ENCODE measurements around the gene NKX2-2. TPM values are rescaled to one million over a fixed set of nuclear protein-coding genes. Genes with fewer than 3 reads are reported as not detected.

The NKX2-2 gene
- polyA plus RNA-seq, 1 experiment, result not detected

DNA sequence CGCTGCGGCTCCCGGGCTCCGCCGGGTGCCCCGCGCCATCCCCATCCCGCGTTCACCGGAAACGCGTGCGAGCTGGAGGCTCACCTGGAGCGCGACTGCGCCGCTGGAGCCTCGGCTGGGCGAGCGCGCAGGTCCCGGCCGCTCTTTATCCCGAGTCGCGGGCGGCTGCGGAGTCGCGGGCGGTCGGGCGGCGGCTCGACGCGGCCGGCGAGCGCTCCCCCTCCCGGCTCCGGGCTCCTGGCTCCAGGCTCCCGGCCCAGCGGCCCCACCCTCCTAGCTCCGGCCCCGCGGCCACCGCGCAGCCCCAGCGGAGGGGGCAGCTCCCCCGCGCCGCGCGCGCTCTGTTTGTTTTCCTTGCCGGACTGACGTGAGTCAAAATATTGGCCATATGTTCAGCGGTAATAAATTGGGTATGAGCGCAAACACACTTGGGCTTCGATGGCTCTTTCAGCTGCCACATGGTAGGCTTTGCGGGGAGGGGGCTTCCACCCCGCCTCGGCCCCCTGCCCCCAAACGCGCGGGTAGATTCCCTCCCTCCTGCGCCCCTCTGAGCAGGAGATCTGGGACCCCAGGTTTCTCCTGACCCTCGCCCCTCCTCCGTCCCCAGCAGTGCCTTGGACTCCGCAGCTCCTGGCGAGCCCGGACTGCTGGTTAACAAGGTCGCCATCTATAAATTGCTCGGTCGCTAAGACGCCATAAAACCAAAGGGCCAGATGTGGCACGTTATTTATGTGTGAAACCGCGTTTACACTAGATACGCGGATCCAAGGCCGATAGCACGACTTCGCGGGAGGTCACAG, 8.8 kb upstream of the NKX2-2 start:
- TF ChIP-seq, protein P1, sequence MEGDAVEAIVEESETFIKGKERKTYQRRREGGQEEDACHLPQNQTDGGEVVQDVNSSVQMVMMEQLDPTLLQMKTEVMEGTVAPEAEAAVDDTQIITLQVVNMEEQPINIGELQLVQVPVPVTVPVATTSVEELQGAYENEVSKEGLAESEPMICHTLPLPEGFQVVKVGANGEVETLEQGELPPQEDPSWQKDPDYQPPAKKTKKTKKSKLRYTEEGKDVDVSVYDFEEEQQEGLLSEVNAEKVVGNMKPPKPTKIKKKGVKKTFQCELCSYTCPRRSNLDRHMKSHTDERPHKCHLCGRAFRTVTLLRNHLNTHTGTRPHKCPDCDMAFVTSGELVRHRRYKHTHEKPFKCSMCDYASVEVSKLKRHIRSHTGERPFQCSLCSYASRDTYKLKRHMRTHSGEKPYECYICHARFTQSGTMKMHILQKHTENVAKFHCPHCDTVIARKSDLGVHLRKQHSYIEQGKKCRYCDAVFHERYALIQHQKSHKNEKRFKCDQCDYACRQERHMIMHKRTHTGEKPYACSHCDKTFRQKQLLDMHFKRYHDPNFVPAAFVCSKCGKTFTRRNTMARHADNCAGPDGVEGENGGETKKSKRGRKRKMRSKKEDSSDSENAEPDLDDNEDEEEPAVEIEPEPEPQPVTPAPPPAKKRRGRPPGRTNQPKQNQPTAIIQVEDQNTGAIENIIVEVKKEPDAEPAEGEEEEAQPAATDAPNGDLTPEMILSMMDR (IDR thresholded peaks at IDR 0.05; ENCODE audit: insufficient read depth, low read depth, low read length), result no peak
- H3K36me3 ChIP-seq (ENCODE audit: control insufficient read depth, insufficient read depth, low read length), result no peaks in the 10 kb centered on the region
- no peak for DNase-seq (ENCODE audit: low read depth)
- CTCF ChIA-PET, result no interaction called here
- no peak overlapping the region for H3K4me3 ChIP-seq (ENCODE audit: low read depth, low read length)
- POLR2A ChIA-PET, result no interaction called here
- H3K27me3 ChIP-seq (ENCODE audit: control insufficient read depth, insufficient read depth, low read length), result peaks cover 53% of the 10 kb centered on the region

DNA sequence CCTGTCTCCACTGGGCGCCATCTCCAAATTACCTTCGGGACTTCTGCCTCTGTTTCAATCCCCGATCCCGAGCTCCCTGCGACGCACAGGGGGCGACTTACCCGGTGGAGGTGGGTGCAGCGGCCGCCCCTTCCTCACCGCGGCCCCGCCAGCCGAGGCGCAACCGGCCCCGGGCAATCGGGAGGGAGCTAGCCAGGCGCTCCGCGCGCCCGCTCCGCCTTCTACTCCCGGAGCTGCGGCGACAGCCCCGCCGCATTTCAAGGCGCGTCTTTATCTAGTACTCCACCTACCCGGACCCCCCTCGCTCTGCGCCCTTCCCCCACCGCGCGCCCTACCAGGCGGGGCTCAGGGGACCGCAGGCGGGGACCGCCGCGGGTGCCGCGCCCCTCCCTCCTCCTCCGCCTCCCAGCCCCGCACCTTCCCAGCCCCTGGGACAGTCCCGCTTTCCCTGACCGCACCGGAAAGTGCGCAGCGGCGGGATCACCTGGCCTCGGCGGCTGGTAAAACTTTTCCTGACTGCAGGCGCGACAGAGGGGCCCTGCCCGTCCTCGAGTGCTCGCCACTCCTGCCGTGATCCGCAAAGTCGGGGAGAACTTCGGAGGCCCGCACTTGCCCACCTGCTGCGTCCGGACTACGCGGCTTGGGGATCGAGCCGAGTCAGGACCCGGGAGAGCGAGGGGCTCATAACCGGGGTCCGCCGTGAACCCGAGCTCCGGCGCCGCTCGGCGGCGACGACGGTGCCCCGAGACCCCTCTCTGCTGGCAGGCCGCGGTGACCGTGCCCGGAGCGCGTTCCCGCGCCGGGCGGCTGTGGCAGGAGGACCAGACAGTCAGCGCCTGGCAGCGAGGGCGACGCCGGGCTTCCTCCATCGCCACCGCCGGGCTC, 8.0 kb upstream of the NKX2-2 start:
- ChIA-PET POLR2A (no interaction called here), CTCF (interaction anchor here (0.6 to 1.2 kb wide), 2 partner anchors 17 to 661 kb away, joined by 3 to 4 read pairs; no protein-coding TSS in a partner anchor)
- no peak overlapping the region for H3K4me3 ChIP-seq (ENCODE audit: low read depth, low read length)
- no peaks in the 10 kb centered on the region for H3K36me3 ChIP-seq (ENCODE audit: control insufficient read depth, insufficient read depth, low read length)
- TF ChIP-seq, protein P1 (IDR thresholded peaks at IDR 0.05; ENCODE audit: insufficient read depth, low read depth, low read length), result no peak
- no peak for DNase-seq (ENCODE audit: low read depth)
- peaks cover 60% of the 10 kb centered on the region for H3K27me3 ChIP-seq (ENCODE audit: control insufficient read depth, insufficient read depth, low read length)

DNA sequence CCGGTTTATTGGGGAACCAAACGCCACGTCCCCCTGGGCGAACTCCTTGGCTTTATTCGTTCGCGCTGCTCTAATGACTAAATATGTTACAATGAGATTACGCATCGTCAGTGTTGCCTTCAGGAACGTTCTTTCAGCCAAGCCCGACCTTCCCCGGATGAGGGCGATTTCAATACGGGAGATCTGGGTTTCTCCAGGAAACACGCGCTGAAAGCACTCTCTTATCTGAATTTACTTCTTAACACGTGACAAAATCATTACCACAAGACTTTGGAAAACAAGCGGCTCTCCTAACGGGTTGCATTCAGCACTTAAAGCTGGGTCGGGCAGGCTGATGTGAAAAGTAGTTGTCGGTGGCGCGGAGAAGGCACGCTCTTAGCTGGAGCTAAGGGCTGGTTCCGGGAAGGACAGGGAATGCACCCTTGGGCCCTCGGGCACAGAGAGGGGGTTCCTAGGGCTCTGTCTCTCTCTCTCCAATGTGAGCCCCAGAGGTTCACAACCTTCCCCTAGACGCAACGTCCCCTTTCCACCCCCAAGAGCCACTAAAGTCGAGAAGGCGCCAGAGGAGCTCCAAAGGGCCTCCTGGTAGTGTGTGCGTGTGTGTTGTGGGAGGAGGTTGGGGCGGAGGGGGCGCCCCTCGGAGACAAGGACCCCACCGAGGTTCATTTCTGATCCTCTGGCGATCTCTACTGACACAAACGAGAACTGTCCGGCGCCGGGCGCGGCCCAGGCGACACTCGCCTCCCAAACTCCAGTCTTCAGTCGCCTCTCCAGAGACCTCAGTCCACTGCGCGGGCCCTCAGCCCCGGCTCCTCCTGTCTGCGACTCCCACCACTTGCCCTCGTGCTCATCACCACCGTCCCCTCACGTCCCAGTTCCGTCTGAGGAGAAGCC, 7.1 kb upstream of the NKX2-2 start:
- peaks cover 66% of the 10 kb centered on the region for H3K27me3 ChIP-seq (ENCODE audit: control insufficient read depth, insufficient read depth, low read length)
- no peak for DNase-seq (ENCODE audit: low read depth)
- no peak overlapping the region for H3K4me3 ChIP-seq (ENCODE audit: low read depth, low read length)
- POLR2A ChIA-PET, result no interaction called here
- H3K36me3 ChIP-seq (ENCODE audit: control insufficient read depth, insufficient read depth, low read length), result no peaks in the 10 kb centered on the region
- CTCF ChIA-PET, result interaction anchor here (0.5 to 1.2 kb wide), 3 partner anchors 16 to 660 kb away, joined by 3 to 4 read pairs (median 4); no protein-coding TSS in a partner anchor
- TF ChIP-seq, protein P1 (IDR thresholded peaks at IDR 0.05; ENCODE audit: insufficient read depth, low read depth, low read length), result no peak

DNA sequence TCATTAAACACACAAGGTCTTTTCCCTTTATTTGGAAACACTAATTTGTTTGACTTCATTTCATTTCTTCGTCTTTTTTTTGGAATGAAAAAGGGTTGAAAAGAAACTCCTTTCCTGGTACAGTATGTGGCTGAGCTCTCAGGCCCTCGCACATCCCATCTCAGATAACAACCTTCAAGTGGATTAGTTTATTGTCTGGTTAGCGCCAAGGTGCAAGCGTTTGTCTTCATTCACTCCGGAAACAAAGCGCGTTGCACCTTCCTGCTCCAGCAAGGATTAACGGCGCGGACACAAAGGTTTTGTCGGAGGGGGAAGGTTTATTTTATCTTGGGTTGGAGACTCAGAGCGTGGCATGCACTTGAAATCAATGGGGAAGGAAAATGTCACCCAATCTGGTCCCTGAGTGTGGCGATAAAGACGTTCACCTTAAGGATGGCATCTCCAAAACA, 5.3 kb upstream of the NKX2-2 start:
- TF ChIP-seq, protein P1 (IDR thresholded peaks at IDR 0.05; ENCODE audit: insufficient read depth, low read depth, low read length), result no peak
- Histone ChIP-seq H3K27me3 (ENCODE audit: control insufficient read depth, insufficient read depth, low read length) (peaks cover 73% of the 10 kb centered on the region), H3K36me3 (ENCODE audit: control insufficient read depth, insufficient read depth, low read length) (no peaks in the 10 kb centered on the region), H3K4me3 (ENCODE audit: low read depth, low read length) (no peak overlapping the region)
- POLR2A ChIA-PET, result no interaction called here
- no peak for DNase-seq (ENCODE audit: low read depth)
- CTCF ChIA-PET, result interaction anchor here (0.7 to 2.5 kb wide), 2 partner anchors 14 to 658 kb away, joined by 3 to 15 read pairs; no protein-coding TSS in a partner anchor

All from BJ (cell line).